ENCODE measurements around the gene BEGAIN. TPM values are rescaled to one million over a fixed set of nuclear protein-coding genes. Genes with fewer than 3 reads are reported as not detected.

Gene BEGAIN
- total RNA-seq, 1 donor from 2014 or later: 4.5 TPM

DNA sequence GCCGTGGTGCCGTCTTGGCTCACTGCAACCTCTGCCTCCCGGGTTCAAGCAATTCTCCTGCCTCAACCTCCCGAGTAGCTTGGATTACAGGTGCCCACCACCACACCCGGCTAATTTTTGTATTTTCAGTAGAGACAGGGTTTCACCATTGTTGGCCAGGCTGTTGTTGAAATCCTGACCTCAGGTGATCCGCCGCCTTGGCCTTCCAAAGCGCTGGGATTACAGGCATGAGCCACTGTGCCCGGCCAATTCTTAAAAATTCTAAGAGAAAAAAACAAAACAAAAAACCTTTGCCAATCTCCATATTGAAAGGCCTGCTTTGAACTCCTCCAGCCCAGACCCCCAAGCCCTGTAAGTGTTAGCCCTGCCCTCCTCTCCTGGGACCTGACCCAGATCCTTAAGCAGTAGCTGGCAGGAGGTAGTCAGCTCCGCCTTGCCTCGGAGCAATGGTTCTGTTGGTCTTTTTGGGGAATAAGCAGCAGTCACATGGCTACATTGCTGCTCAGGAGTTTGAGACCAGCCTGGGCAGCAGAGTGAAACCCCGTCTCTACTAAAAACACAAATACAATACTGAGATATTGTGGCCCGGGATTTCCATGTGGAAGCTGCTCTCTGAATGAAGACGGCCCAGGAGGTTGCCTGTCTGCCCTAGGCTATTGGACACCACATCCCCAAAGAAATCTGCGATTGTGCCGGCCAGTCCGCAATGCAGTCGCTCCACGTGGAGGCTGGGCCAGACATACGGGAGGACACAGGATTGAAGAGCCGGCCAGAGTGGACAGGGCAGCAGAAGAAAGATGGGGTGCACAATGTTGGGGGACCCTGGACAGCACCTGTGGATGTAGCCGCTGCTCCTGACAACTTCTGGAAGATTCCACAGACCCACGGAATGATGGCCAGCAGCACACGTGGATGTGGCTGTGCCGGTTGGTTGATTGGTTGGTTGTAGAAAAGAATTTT lies 28.8 kb upstream of the BEGAIN start:
- no peak for DNase-seq (ENCODE audit: low spot score)

DNA sequence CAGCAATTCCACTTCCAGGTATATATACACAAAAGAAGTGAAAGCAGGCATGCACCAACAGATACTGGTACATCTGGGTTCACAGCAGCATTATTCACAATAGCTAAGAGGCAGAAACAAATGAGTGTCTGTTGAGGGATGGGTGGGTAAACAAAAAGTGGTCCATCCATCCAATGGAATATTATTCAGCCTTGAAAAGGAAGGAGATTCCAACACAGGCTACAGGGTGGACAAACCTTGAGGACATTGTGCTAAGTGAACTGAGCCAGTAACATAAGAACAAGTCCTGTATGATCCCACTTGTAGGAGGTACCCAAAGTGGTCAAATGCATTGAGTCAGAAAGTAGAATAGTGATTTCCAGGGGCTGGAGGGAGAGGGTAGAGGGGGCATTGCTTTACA lies 27.6 kb upstream of the BEGAIN start:
- DNase-seq (ENCODE audit: low spot score): no peak

DNA sequence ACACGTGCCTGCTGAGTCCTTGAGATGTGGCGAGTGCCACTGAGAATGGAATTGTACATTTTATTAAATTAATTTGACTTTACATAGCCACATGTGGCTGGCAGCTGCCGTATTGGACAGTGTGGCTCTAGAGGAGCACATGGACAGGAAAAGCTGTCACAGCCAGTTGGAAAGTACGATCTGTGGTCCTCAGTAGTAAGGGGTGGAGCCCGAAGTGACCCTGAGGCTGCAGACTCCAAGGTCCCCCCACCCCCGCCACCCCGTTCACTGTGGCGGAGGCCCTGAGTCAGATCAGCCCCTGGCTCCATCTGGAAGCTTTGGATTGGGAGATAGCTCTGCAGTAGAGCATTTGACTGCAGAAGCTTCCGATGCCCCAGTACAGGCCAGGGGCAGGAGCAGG lies 25.8 kb upstream of the BEGAIN start:
- no peak for DNase-seq (ENCODE audit: low spot score)

DNA sequence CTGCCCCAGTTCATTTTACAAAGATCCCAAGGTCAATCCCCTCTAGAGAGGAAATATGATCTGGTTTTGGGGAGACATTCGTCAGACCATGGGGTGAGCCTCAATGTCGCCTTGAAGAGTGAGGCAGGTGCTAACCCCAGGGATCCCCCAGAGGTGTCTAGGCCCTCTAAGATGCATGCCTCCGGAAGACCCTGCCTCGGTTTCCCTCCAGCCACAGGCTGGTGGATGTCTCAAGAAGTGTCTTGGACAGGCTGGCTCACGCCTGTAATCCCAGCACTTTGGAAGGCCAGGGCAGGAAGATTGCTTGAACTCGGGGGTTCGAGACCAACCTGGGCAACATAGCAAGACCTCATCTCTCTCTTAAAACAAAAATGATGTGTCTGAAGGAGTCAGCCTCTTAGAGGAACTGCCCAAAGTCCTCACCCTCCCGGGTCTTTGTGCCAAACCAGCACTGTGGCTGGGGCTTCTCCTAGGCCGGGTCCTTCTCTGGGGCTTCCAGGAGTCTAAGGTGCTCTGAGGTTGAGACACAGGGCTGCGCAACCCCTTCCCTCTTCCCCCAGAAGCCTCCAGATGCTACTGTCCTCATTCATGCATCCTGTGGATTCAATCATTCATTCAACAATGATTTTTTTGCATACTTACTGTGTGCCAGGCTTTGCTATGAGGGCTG lies 24.7 kb upstream of the BEGAIN start:
- DNase-seq (ENCODE audit: low spot score): no peak

DNA sequence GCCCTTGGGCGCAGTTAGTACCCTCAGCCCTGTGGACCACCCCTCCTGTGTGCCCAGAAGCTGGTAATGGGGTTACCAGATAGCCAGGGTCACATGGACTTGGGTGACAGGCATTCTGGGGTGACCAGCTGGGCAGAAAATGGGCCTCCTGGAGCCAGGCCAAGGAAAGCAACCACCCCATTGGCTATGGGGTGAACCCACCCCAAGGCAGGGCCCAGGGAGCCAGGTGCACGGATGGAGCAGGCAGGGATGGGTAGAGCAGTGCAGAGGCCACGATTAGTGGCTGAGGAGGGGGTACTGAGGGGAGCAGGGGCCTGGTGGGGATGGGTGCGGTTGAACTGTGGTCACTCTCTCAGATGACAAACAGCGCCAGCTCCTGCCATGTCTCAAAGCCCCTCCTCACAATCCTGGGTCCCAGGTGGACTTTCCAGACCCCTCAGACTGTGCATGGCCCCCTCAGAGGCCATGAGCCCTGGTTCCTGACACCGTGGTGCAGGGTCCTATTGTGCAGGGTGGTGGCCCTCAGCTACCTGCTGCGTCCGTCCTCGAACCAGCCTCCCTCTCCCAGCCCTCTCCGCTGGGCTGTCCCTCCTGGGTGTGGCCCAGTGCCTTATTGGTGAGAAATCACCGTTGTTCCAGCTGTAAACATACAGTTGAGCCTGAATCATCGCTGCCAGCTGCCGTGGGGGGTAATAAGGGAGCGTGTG lies 23.4 kb upstream of the BEGAIN start:
- no peak for DNase-seq (ENCODE audit: low spot score)

DNA sequence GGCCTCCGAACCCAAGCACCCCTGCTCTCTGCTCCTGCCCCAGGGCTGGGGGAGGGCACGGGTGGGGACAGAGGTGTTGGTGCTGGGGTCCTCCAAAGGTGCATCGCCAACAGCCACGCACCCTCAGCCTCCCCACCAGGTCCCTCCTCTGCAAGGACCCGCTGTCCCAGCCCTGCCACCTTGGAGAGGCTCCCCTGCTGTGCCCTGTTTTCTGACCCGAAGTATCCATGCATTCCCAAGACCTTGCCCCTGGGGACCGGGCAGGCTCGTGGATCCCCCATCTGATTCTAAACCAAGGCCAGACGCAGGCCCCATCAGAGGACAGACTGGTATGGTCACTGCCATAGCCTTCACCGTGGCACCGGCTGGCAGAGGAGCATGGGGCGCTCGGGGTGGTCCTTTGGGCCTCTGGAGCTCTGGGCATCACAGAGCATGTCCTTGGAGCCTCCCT lies 22.7 kb upstream of the BEGAIN start:
- DNase-seq (ENCODE audit: low spot score): no peak

DNA sequence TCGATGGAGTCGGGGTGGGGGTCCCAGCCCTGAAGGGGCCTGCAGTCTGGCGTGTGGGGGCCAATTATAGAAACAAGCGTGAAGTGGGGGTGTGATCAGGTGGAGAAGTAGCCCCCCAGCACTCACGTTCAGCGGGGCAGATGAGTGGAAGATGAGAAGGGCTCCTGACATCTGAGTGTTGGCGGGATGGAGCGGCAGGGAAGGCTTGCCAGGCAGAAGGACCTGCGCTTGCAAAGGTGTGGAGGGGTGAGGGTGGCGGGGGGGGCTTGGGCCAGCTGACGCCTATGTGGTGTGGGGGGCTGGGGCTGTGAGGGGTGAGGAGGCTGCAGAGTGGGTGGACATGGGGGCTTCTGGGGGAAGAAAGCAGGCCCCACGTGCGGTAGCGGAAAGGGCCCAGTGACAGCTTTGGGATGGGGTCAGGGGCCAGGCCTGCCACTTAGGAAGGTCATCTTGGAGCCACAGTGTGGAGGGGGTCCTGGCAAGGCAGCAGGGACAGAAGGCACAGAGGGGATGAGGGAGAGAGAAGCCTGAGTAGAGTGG lies 22.2 kb upstream of the BEGAIN start:
- DNase-seq (ENCODE audit: low spot score): no peak

DNA sequence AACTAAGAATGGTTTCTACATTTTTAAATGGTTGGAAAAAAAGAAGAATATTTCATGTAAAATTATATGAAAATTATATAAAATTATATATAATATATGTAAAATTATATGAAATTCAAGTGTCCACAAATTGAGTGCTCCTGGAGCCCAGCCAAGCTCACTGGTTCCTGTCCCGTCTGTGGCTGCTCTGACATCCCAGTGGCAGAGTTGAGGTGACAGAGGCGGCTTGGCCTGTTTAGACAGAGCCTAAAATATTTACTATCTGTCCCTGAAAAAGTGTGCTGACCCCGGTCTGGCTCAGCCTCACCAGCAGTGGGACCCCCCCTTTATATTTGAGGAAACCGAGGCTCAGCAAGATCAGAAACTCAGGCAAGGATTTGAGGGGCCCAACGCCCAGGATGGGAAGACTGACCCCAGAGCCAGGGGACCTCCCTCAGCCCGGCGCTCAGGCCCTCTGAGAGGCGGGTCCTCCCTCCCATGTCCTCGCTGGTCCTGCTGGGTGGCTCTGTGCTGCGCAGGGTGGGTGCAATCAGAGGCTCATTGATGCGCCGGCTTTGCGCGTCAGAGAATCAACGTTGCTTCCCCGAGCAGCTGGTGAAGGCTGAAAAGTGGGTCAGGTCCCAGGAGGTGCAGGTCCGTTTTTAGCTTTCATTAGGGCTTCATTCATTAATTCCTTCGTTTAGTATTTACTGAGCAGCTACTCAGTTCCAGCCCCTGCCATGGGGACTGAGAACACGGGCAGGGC lies 21.5 kb upstream of the BEGAIN start:
- DNase-seq (ENCODE audit: low spot score): no peak

DNA sequence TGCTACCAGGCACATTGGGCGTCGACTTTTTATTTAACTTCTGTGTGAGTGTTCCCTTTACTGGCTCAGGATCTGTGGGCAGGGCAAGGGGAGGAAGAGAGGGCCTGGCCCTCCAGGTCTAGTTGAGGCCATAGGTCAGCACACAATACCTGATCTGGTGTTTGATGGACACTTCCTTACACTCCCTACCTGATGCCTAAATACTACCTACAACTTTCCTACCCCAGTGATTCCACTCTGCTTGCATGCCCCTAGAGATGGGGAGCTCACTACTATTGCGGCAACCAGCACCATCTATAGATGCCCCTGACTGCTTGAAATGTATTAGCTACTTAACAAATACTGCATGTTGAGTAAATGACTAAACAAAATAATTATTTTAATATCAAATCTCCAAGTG lies 20.8 kb upstream of the BEGAIN start:
- no peak for DNase-seq (ENCODE audit: low spot score)

DNA sequence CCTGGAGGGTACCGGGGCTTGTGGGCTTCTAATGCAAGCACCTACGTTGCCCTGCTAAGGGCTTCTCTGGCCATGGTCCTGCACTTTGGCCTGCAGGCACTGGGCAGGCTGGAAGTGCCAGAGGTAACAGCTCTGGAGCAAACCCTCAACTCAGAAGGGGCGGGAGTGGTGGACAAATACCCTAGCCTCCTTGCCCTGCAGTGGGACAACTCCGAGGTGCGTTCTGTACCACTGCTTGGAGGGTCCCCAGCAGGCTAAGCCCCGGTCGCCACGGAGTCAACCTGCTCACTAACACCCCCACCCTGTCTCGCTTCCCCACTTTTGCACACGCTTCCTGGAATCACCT lies 20.4 kb upstream of the BEGAIN start:
- no peak for DNase-seq (ENCODE audit: low spot score)

DNA sequence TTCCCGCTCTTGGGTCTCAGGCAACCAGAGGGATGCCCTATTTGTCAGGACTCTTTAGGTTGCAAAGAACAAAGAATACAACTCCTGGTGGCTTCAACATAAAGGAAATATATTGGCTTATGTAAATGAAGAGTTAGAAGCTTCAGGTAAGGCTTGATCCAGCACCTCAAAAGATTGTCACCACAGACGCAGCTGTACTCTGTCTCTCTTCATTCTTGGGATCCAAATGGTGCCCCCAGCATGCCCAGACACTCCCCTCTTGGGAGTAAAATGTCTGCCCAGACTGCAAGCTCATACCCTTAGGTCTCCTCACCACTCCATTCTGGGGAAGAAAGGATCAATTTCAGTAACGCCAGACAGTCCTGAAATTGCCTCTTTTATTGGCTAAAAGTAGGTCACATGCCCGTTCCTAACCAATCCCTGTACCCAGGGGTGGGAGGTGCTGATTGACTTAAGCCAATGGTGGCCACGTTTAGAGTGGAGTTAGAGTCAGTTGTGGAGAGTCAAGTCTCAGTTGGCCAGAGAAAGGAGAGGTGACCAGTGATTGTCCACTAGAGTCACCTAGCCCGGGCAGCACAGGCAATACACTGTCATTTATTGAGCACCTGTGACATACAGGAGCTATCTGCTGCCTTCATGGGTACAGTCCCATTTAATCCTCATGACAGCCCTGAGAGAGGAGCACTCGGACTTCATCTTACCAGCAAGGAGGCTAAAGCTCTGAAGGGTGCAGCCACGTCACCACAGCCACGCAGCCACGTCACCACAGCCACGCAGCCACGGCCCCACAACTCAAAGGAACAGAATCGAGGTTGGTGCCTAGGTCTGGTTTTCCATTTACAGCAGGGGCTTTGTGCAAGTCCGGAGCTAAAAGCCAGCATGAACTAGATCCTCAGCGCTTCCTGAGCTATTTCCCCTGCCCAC lies 19.7 kb upstream of the BEGAIN start:
- DNase-seq (ENCODE audit: low spot score): no peak

DNA sequence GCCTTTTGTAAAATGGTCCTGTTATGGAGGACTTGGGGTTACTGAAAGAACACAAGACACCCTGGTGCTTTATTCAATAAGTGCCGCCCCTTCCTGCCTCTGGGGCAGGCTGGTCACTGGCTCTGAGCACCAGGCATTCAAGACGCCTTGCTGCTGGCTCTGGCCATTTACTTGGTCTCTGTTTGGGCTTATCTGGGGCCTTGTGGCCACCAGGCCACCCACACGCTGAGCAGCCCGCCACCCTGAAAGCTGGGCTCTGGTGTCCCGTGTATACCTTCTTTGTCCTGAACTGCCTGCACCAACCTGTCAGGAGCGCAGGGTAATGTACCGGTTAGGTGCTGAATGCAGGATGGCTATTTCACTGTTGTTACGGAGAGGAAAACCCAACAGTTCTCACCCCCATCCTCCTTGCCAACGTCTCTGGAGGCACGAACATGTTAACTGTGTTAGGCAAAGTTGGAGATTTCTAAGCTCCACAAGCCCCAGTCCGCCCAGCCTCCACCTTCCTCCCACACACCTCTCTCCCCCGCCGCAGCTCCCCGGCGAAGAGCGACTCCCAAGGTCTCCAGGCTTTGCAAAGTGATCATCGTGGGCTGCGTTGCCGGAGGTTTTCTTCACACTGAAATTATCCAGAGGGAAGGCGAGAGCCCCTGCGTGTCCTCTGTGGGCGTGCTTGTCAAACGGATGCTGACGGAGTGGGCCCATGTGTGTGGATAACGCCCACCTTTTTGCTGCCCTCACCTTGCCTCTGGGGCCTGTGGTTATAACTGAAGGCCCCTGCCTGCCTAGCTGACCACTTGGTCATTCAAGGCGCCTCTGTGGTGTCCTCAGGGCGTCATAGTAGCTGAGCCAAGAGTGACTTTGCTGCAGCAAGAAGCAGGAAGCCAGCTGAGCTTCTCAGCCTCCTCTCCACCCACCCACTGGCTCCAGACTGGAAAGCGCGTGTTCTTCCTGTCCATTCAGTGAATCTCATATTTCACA lies 18.8 kb upstream of the BEGAIN start:
- DNase-seq (ENCODE audit: low spot score): no peak

DNA sequence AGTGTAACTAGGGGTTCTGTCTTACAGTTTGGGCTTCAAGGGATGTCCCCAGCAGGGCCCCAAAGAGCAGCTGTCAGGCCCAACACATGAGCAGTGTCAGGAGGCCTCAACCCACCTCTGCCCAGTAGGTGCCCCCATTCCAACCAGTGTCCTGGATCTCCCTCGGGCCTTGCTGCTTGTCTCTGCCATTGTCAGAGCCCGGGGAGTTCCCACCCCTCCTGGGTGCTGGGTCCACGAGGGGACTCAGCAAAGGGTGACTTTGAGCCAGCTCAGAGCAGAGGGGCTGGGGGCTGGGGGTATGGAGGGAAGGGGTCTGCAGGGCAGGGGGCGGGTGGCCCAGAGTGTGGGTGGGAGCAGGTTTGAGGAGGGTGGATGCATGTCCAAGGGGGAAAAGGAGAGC lies 18.0 kb upstream of the BEGAIN start:
- no peak for DNase-seq (ENCODE audit: low spot score)

DNA sequence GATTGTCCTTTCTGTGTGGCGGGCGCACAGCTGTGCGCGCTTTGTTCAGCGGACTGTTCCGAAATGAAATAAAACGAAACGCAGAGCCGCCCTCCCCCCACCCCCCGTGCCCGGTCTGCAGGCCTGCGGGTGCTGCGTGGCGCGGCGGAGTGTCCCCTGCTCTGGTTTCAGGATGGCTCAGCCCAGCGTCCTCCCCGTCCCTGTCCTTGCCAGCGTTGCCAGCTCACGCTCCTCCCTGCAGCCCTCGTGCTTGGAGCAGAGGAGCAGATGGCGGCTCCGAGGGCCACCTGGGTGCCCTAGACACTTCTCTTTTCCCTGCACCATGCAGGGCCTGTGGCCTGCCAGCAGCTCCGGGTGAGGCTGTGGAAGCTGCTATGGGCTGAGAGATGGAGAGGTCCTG lies 17.5 kb upstream of the BEGAIN start:
- DNase-seq (ENCODE audit: low spot score): no peak

DNA sequence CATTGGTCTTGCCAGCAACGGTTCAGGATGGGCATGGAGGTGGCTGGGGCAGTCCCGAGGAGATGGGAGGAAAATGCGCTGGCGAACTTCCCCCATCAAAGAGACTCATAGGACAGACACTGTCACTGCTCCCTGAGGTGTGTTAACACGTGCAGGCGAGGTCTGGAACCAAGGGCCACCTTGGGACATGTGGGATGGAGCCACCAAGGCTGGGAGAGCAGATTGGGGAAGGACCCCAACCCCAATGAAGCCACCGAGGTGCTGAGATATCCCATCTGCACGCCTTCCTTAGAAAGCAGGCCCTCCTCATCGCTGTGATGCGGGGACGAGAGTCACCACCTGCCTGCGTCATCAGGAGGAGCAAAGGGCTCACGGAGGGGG lies 16.9 kb upstream of the BEGAIN start:
- no peak for DNase-seq (ENCODE audit: low spot score)

DNA sequence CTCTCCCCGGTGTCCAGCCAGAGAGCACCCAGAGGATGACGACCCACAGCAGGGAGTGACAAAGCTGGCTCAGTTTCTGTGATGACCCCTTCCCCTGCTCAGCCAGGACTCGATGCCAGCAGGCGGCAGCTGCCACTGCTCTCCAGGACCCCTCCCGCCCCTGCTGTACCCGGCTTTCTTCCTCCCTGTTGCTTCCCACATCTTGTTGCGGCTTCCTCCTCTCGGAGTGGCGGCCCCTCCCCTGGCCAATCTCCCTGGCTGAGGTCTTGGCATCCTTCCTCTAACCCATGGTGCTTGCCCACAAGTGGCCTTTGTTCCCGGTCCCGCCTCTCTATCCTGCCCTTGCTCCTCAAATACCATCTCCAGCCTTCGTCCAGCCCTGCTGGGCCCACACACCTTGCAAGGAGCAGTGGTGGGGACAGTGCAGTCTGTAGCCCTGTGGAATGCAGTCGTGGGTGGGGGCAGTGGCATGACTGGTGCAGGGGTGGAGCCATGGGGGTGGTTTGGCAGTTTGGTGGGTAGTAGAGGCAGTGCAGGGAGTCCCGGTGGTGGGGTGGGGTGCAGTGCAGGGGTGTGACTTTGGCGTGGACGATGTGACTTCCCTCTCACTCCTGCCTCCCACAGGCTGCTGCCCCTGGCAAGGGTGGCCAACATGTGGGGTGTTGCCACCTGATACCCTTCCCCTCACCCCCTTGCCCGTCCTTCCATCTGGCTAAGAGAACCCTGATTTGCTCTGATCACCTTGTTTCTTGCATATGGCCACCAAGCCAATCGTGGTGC lies 16.3 kb upstream of the BEGAIN start:
- no peak for DNase-seq (ENCODE audit: low spot score)

DNA sequence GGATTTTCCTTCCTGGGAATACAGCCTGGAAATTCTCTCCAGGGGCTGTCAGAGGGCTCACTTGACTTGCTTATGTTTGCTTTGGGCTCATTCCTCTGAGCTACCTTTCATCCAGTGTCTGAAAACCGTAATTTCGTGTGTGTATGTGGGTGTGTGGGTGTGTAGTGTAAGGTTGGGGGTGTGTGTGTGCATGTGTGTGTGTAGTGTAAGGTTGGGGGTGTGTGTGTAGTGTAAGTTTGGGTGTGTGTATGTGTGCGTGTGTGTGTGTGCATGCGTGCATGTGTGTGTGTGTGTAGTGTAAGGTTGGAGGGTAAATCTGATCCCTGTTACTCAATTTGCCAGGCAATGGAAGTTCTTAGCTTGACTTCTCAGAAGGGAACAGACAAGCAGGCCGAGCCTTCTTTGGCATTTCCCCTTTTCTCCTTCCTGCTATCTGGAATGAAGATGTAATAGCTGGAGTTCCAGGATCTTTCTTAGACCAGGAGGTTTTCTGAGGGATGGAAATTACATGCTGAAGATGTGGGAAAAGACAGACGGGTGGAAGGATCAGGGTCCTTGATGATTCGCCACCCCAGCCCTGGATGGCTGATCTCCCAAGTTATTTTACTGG lies 15.5 kb upstream of the BEGAIN start:
- DNase-seq (ENCODE audit: low spot score): no peak

DNA sequence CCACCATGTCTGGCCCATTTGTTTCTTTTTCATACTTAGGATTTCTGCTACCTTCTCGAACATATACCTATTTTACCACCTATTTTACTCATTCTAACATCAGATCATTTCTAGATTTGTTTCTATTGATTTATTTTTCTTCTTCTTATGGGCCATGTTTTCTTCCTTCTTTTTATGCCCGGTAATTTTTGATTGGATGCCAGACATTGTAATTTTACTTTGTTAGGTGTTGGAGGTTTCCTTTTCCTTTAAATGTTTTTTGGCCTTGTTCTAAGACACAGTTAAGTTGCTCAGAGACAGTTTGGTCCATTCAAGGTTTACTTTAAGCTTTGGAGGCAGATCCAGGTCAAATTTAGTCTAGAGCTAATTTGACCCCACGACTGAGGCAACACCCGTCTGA lies 14.7 kb upstream of the BEGAIN start:
- no peak for DNase-seq (ENCODE audit: low spot score)
